Measurements from ENCODE around the gene STRA6. TPM values are rescaled to one million over a fixed set of nuclear protein-coding genes. Genes with fewer than 3 reads are reported as not detected.

STRA6 gene
- total RNA-seq, 3 donors from 2014 or later (not counting 1 experiment from before 2014, with no cell fraction given), result not detected

- DNase-seq (no peak), ATAC-seq (no peak)
- no peak overlapping the region for H3K27ac ChIP-seq (ENCODE audit: low read length)
- Mint-ChIP-seq H3K27ac (no peak overlapping the region), H3K9me3 (no peaks in the 10 kb centered on the region), H3K4me3 (peak overlapping the region; percentile 9), H3K4me1 (peaks cover 10% of the 10 kb centered on the region in 2 donors), H3K27me3 (ENCODE audit: low read depth in 2 of 2) (peaks cover 58 to 77% of the 10 kb centered on the region in 2 donors), H3K36me3 (no peaks in the 10 kb centered on the region)
- intact Hi-C loops (cut with micrococcal nuclease), result no loop called here
- H3K9me3 ChIP-seq (ENCODE audit: control insufficient read depth, insufficient read depth, low read length), result no peaks in the 10 kb centered on the region
- 11% methylated on average over 53 of the region's 53 CpGs for WGBS (ENCODE audit: insufficient coverage)
- no peaks in the 10 kb centered on the region for H3K36me3 ChIP-seq (ENCODE audit: control insufficient read depth, insufficient read depth, low read length)
- no peak for TF ChIP-seq CTCF (IDR thresholded peaks at IDR 0.05)
- no peak overlapping the region for H3K4me3 ChIP-seq (ENCODE audit: low read length)
- peaks cover 52% of the 10 kb centered on the region for H3K27me3 ChIP-seq (ENCODE audit: control insufficient read depth, insufficient read depth, low read length)
- H3K4me1 ChIP-seq (ENCODE audit: control insufficient read depth, insufficient read depth, low read length), result peaks cover 20% of the 10 kb centered on the region
Measured at GRCh38 chr15:74134387-74135027, 68.1 kb downstream of the STRA6 start.

DNA sequence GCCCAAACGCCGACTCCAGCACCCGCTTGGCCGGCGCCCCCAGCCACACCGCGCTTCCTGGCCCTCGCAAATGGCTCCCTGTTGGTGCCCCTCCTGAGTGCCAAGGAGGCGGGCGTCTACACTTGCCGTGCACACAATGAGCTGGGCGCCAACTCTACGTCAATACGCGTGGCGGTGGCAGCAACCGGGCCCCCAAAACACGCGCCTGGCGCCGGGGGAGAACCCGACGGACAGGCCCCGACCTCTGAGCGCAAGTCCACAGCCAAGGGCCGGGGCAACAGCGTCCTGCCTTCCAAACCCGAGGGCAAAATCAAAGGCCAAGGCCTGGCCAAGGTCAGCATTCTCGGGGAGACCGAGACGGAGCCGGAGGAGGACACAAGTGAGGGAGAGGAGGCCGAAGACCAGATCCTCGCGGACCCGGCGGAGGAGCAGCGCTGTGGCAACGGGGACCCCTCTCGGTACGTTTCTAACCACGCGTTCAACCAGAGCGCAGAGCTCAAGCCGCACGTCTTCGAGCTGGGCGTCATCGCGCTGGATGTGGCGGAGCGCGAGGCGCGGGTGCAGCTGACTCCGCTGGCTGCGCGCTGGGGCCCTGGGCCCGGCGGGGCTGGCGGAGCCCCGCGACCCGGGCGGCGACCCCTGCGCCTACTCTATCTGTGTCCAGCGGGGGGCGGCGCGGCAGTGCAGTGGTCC, 68.7 kb downstream of the STRA6 start:
- Histone ChIP-seq H3K27ac (ENCODE audit: low read length) (no peak overlapping the region), H3K4me1 (ENCODE audit: control insufficient read depth, insufficient read depth, low read length) (peaks cover 22% of the 10 kb centered on the region), H3K4me3 (ENCODE audit: low read length) (no peak overlapping the region), H3K27me3 (ENCODE audit: control insufficient read depth, insufficient read depth, low read length) (peaks cover 58% of the 10 kb centered on the region), H3K9me3 (ENCODE audit: control insufficient read depth, insufficient read depth, low read length) (no peaks in the 10 kb centered on the region), H3K36me3 (ENCODE audit: control insufficient read depth, insufficient read depth, low read length) (no peaks in the 10 kb centered on the region)
- H3K4me3 Mint-ChIP-seq, result no peak overlapping the region
- H3K36me3 Mint-ChIP-seq, result no peaks in the 10 kb centered on the region
- ATAC-seq (no peak), DNase-seq (no peak)
- H3K9me3 Mint-ChIP-seq, result no peaks in the 10 kb centered on the region
- intact Hi-C loops (cut with micrococcal nuclease), result no loop called here
- H3K27me3 Mint-ChIP-seq (ENCODE audit: low read depth in 2 of 2), result peaks cover 55 to 78% of the 10 kb centered on the region in 2 donors
- no peak overlapping the region for H3K27ac Mint-ChIP-seq
- H3K4me1 Mint-ChIP-seq, result peaks cover 10% of the 10 kb centered on the region in 2 donors
- TF ChIP-seq CTCF (IDR thresholded peaks at IDR 0.05), result no peak
- WGBS (ENCODE audit: insufficient coverage), result 12% methylated on average over 71 of the region's 71 CpGs

GRCh38 chr15:74132681-74133651, 69.6 kb downstream of the STRA6 start:
- no peaks in the 10 kb centered on the region for H3K9me3 ChIP-seq (ENCODE audit: control insufficient read depth, insufficient read depth, low read length)
- peaks cover 30% of the 10 kb centered on the region for H3K4me1 ChIP-seq (ENCODE audit: control insufficient read depth, insufficient read depth, low read length)
- no peak overlapping the region for H3K27ac Mint-ChIP-seq
- 10% methylated on average over 90 of the region's 90 CpGs for WGBS (ENCODE audit: insufficient coverage)
- DNase-seq (no peak), ATAC-seq (no peak)
- no peak for TF ChIP-seq CTCF (IDR thresholded peaks at IDR 0.05)
- H3K27ac ChIP-seq (ENCODE audit: low read length), result no peak overlapping the region
- H3K4me3 Mint-ChIP-seq, result no peak overlapping the region
- peaks cover 10% of the 10 kb centered on the region in 2 donors for H3K4me1 Mint-ChIP-seq
- intact Hi-C loops (cut with micrococcal nuclease), result no loop called here
- H3K27me3 Mint-ChIP-seq (ENCODE audit: low read depth in 2 of 2), result peaks cover 46 to 73% of the 10 kb centered on the region in 2 donors
- H3K27me3 ChIP-seq (ENCODE audit: control insufficient read depth, insufficient read depth, low read length), result peaks cover 63% of the 10 kb centered on the region
- H3K4me3 ChIP-seq (ENCODE audit: low read length), result no peak overlapping the region
- no peaks in the 10 kb centered on the region for H3K36me3 ChIP-seq (ENCODE audit: control insufficient read depth, insufficient read depth, low read length)
- no peaks in the 10 kb centered on the region for H3K9me3 Mint-ChIP-seq
- H3K36me3 Mint-ChIP-seq, result no peaks in the 10 kb centered on the region
